Neural progenitor cell (in vitro differentiated cells): ENCODE results near the gene DTX1.
"Not testable (repeated sequence)": the region's sequence is repeated elsewhere in the genome, so short reads cannot be mapped to it uniquely, and the experiment has no call there.

Experiments used
- CTCF ChIP-seq: fragments of 200-600 bp; sonication (generic); IDR thresholded peaks from 2 replicates; pipeline ENCODE4 v1.5.1; 2017; ENCODE audit warnings: antibody characterized with exemption, mild to moderate bottlenecking
- EZH2 ChIP-seq: fragments of 200-600 bp; sonication (generic); IDR thresholded peaks from 2 replicates; pipeline ENCODE4 v1.6.1; 2017; ENCODE audit warnings: antibody characterized with exemption, mild to moderate bottlenecking, moderate library complexity
- EZH2phosphoT487 ChIP-seq: fragments of 200-600 bp; sonication (generic); IDR thresholded peaks from 2 replicates; pipeline ENCODE4 v1.6.1; 2017; ENCODE audit warnings: antibody characterized with exemption

- not testable (repeated sequence) for TF ChIP-seq CTCF, EZH2phosphoT487, EZH2
These were observed 85.2 kb downstream of the DTX1 start for GRCh38 chr12:113141716-113142115.
